Small intestine (tissue), 7 donors: ENCODE measurements around the gene CACNA1A. TPM values are rescaled to one million over a fixed set of nuclear protein-coding genes. Genes with fewer than 3 reads are reported as not detected.
A peak's percentile ranks its signal among the peaks of the same experiment; 100 is the strongest.

Experiments used
- DNase-seq, 2 donors: peaks; one replicate each; pipeline versions ENCODE4 v3.0.0 to v3.0.0-alpha.2; 2013
- FAIRE-seq: peaks from 2 replicates; lab custom pipeline; 2012; peaks lifted over from hg19 to GRCh38; lab: Jason Lieb, UNC
- H3K27ac ChIP-seq, 3 donors: one replicate each; pipeline ENCODE4 v1.5.1; 2013; ENCODE audit warnings: low read length in 2 of 3, mild to moderate bottlenecking in 2 of 3, control low read depth in 1 of 3, inconsistent platforms in 1 of 3, low read depth in 1 of 3, moderate library complexity in 1 of 3
- H3K27me3 ChIP-seq, 3 donors: one replicate each; pipeline ENCODE4 v1.6.1; 2013; ENCODE audit warnings: low read length in 3 of 3, inconsistent platforms in 1 of 3; ENCODE audit not compliant: control insufficient read depth in 3 of 3, insufficient read depth in 3 of 3
- H3K36me3 ChIP-seq, 3 donors: one replicate each; pipeline ENCODE4 v1.6.1; 2013; ENCODE audit warnings: low read length in 3 of 3, inconsistent platforms in 1 of 3, low read depth in 1 of 3, mild to moderate bottlenecking in 1 of 3, moderate library complexity in 1 of 3; ENCODE audit not compliant: control insufficient read depth in 3 of 3, insufficient read depth in 2 of 3
- H3K4me1 ChIP-seq, 3 donors: one replicate each; pipeline ENCODE4 v1.6.1; 2013; ENCODE audit warnings: low read length in 2 of 3, inconsistent platforms in 1 of 3, low read depth in 1 of 3, mild to moderate bottlenecking in 1 of 3, moderate library complexity in 1 of 3; ENCODE audit not compliant: control insufficient read depth in 3 of 3, insufficient read depth in 2 of 3
- H3K4me3 ChIP-seq, 3 donors: one replicate each; pipeline ENCODE4 v1.5.1; 2013; ENCODE audit warnings: low read length in 3 of 3, control low read depth in 1 of 3, inconsistent platforms in 1 of 3, low read depth in 1 of 3, mild to moderate bottlenecking in 1 of 3, moderate library complexity in 1 of 3
- H3K9me3 ChIP-seq, 2 donors: one replicate each; pipeline ENCODE4 v1.6.1; 2013; ENCODE audit warnings: low read depth in 1 of 2, low read length in 1 of 2; ENCODE audit not compliant: control insufficient read depth in 2 of 2, insufficient read depth in 1 of 2
- WGBS, 3 donors: extraction: QIAGEN DNeasy Blood & Tissue Kit; methylation state at CpG; one replicate each; pipeline ENCODE4 v1.1.7; 2013; 5-methylcytosine and 5-hydroxymethylcytosine counted together
- polyA plus RNA-seq, 4 donors: library from polyadenylated mRNA; stranded (reverse) in 3 of 4; unstranded in 1 of 4; fragments of 200-250 nt in 3 of 4; fragments of 120-200 nt in 1 of 4; gene quantifications; one replicate each; pipeline versions ENCODE4 v1.2.1 to v1.2.3, GENCODE V29; 2013
- donor health status: healthy with polysubstance abuse.
- donor health status: control.
- donor health status: control.
- donor health status: Bipolar disorder and iron deficiency.
- donor health status: healthy.

The CACNA1A gene
- polyA plus RNA-seq, 4 donors: 0.27 to 8.9 (median 2.1) TPM

DNA sequence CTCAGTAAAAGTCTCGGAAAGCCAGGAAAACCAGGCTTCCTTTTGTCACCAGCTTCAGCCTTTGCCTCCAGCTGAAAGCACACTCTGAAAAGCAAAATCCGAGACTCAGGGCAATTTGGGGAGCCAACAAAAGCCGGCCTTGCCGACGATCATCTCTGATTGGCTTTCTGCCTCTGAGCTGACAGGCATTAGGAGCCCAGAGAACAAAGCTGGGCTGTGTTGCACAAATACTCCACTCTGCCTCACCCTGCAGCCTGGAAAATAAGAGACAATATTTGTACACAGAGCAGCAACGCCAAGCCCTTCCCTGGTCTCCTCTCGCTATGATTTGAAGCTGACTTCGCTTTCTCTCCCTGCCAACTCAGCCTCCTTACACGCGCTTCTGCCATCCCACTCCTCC lies 46.9 kb downstream of the CACNA1A start:
- H3K36me3 ChIP-seq: no peaks in the 10 kb centered on the region
- 47 to 58% (median 50%) methylated on average over 10 of the region's 10 CpGs for WGBS, 3 donors
- no peaks in the 10 kb centered on the region for H3K4me1 ChIP-seq
- no peak for DNase-seq
- no peaks in the 10 kb centered on the region for H3K27me3 ChIP-seq
- no peaks in the 10 kb centered on the region for H3K9me3 ChIP-seq
- no peak for FAIRE-seq
- H3K27ac ChIP-seq: no peak overlapping the region
- no peak overlapping the region for H3K4me3 ChIP-seq

DNA sequence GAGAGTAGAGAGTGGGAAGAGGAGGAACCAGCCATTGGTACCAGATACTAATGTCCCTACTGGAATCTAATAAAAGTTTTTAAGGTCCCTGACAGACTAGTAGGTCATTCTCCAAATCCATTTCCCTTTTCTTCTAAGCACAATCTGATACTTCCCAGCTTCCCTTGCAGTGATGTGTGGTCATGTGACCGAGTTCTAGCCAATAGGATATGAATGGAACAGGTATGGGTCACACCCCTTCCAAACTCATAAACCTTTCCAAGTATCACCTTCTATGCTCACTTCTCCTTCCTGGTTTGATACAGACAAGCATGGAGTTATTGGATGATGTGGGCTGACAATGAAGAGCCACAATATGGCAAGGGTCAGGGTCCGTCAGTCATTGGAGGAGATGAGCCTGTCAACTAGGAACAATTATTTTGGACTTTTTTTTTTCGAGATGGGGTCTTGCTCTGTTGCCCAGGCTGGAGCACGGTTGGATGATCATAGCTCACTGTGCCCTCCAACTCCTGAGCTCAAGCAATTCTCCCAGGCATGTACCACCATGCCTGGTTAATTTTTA lies 54.8 kb downstream of the CACNA1A start:
- FAIRE-seq: no peak
- Histone ChIP-seq H3K9me3 (peaks cover 0 to 22% of the 10 kb centered on the region in 2 donors), H3K4me1 (no peaks in the 10 kb centered on the region), H3K4me3 (no peak overlapping the region), H3K27me3 (no peaks in the 10 kb centered on the region), H3K27ac (no peak overlapping the region), H3K36me3 (no peaks in the 10 kb centered on the region)
- no peak for DNase-seq
- WGBS, 3 donors: 62 to 83% (median 64%) methylated on average over 4 of the region's 4 CpGs

GRCh38 chr19:13447978-13448377 lies 58.3 kb downstream of the CACNA1A start:
- Histone ChIP-seq H3K27ac (no peak overlapping the region), H3K36me3 (no peaks in the 10 kb centered on the region), H3K9me3 (peaks cover 0 to 22% of the 10 kb centered on the region in 2 donors), H3K27me3 (no peaks in the 10 kb centered on the region), H3K4me3 (no peak overlapping the region), H3K4me1 (no peaks in the 10 kb centered on the region)
- DNase-seq (no peak), FAIRE-seq (no peak)
- 79 to 92% (median 90%) methylated on average over 6 of the region's 6 CpGs for WGBS, 3 donors

DNA sequence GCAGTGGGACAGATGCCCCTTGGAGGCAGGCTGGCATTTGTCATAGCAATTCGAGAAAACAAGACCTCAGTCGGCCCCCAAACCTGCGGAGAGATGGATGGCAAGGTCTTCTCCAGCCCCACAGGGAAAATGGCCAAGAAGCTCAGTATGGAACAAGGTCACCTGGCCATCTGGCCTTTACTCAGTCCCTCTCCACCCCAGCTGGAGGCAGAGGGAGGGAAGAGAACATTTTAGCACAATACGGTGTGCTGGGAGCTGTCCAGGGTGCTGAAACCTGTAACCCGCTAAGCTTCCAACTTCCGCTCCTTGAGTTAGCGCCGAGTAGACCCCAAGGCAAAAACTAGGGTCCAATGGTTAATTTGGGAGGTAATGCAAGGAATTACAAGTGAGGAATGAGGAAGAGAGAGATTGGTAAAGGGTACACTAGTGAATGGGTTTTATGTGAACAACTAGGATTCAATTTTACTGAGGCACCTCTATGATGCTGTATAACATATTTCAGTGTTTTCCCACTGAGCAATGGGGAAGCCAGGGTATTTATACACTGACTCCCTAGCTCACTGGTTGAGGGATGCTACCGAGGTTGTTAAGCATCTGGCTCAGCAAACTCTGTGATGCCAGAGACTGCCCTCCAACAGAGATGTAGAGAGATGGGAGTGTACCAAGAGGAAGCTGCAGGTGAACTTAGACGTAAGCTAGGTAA lies 64.3 kb downstream of the CACNA1A start:
- no peak overlapping the region for H3K27ac ChIP-seq
- H3K27me3 ChIP-seq: no peaks in the 10 kb centered on the region
- DNase-seq (peak; percentile 8 to 55), FAIRE-seq (no peak)
- H3K36me3 ChIP-seq: no peaks in the 10 kb centered on the region
- no peaks in the 10 kb centered on the region for H3K4me1 ChIP-seq
- no peaks in the 10 kb centered on the region for H3K9me3 ChIP-seq
- 41 to 48% (median 41%) methylated on average over 10 of the region's 10 CpGs for WGBS, 3 donors
- no peak overlapping the region for H3K4me3 ChIP-seq

- FAIRE-seq (no peak), DNase-seq (no peak)
- Histone ChIP-seq H3K4me3 (no peak overlapping the region), H3K4me1 (no peaks in the 10 kb centered on the region), H3K9me3 (no peaks in the 10 kb centered on the region), H3K36me3 (no peaks in the 10 kb centered on the region), H3K27me3 (no peaks in the 10 kb centered on the region), H3K27ac (no peak overlapping the region)
- WGBS, 3 donors: 71 to 77% (median 74%) methylated on average over 6 of the region's 6 CpGs
These were observed 68.2 kb downstream of the CACNA1A start for GRCh38 chr19:13437919-13438618.

DNA sequence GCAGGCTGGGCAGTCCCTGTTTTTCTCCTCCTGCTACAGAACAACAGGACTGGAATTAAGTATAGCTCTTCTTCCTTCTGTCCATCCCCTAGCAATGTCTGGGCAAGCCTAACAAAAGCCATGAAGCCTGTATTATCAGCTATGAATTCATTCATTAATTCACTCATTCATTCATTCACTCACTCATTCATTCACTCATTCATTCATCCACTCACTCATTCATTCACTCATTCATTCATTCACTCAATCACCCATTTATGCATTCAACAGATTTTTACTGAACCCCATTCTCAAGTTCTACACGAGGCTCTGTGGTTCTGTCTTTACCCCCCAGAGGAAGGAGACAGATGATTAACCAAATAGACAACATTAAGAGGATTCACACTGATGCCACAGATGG lies 69.9 kb downstream of the CACNA1A start:
- WGBS, 3 donors: 67 to 68% (median 68%) methylated on average over 1 of the region's 1 CpG
- Histone ChIP-seq H3K27me3 (no peaks in the 10 kb centered on the region), H3K4me3 (no peak overlapping the region), H3K27ac (no peak overlapping the region), H3K9me3 (no peaks in the 10 kb centered on the region), H3K4me1 (no peaks in the 10 kb centered on the region), H3K36me3 (no peaks in the 10 kb centered on the region)
- FAIRE-seq (no peak), DNase-seq (no peak)

DNA sequence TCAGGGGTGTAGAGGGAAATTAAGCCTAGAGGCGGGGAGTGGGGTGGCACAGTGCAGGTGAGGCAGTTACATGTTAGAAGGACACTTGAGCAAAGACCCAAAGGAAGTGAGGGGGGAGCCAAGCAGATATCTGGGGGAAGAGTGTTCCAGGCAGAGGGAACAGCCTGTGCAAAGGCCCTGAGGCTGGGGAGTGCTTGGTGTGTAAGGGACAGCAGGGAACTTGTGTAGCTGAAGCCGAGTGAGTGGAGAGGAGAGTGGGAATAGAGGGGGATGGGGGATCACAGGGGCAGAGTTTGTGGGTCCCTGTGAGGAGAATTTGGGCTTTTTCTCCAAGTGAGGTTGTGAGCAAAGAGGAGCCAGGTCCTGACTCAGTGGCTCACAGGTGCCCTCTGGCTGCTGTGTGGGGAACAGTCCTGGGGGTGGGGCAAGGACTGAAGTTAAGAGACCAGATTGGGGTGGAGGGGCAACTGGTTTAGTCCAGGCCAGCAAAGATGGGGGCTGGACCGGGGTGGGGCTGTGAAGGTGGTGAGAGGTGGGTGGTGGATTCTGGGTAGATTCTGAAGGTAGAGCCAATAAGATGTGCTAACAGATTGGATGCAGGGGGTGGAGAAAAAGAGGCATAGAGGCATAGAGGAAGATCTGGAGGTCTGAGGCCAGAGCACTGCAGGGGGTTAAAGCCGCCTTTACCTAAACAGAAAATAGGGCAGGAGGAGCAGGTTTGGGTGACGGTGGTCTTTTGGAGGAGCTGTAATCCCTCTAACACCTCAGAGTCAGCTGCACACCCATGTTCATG lies 75.3 kb downstream of the CACNA1A start:
- WGBS, 3 donors: 61 to 78% (median 73%) methylated on average over 5 of the region's 5 CpGs
- DNase-seq: peak; percentile 30 to 35
- peaks cover 0 to 3% of the 10 kb centered on the region in 2 donors for H3K9me3 ChIP-seq
- no peaks in the 10 kb centered on the region for H3K4me1 ChIP-seq
- no peaks in the 10 kb centered on the region for H3K36me3 ChIP-seq
- no peak overlapping the region for H3K27ac ChIP-seq
- no peak for FAIRE-seq
- no peak overlapping the region for H3K4me3 ChIP-seq
- H3K27me3 ChIP-seq: no peaks in the 10 kb centered on the region

- H3K4me3 ChIP-seq: no peak overlapping the region
- WGBS, 3 donors: 37 to 57% (median 53%) methylated on average over 5 of the region's 5 CpGs
- no peaks in the 10 kb centered on the region for H3K4me1 ChIP-seq
- no peak overlapping the region for H3K27ac ChIP-seq
- FAIRE-seq (no peak), DNase-seq (no peak)
- peaks cover 0 to 14% of the 10 kb centered on the region in 2 donors for H3K9me3 ChIP-seq
- no peaks in the 10 kb centered on the region for H3K27me3 ChIP-seq
- H3K36me3 ChIP-seq: no peaks in the 10 kb centered on the region
These were observed 76.7 kb downstream of the CACNA1A start for GRCh38 chr19:13429563-13429962.
